Spleen (tissue), 11 donors: Measurements from ENCODE around the gene FAM72B. TPM values are rescaled to one million over a fixed set of nuclear protein-coding genes. Genes with fewer than 3 reads are reported as not detected.
A peak's percentile ranks its signal among the peaks of the same experiment; 100 is the strongest.
"Not testable (repeated sequence)": the region's sequence is repeated elsewhere in the genome, so short reads cannot be mapped to it uniquely, and the experiment has no call there.

Experiments used
- DNase-seq: peaks from one replicate; pipeline ENCODE4 v3.0.0-alpha.2; 2020
- H3K27ac ChIP-seq, 8 donors: fragments of 200-600 bp; sonication (generic) in 7 of 8; 1 replicate in 4 of 8; 2 replicates in 4 of 8; pipeline versions ENCODE4 v1.5.0 to v1.8.0; 2016 to 2021; ENCODE audit warnings: inconsistent platforms in 4 of 8, mild to moderate bottlenecking in 4 of 8, moderate library complexity in 1 of 8
- H3K27me3 ChIP-seq, 7 donors: fragments of 200-600 bp; sonication (generic) in 6 of 7; replicated peaks in 1 of 7; 1 replicate in 4 of 7; 2 replicates in 3 of 7; pipeline versions ENCODE4 v1.5.0 to v1.8.0; 2016 to 2021; ENCODE audit warnings: inconsistent platforms in 3 of 7, mild to moderate bottlenecking in 1 of 7
- H3K36me3 ChIP-seq, 6 donors: fragments of 200-600 bp; sonication (generic) in 5 of 6; 1 replicate in 4 of 6; 2 replicates in 2 of 6; pipeline versions ENCODE4 v1.5.0 to v1.8.0; 2016 to 2021; ENCODE audit warnings: inconsistent platforms in 2 of 6
- H3K4me1 ChIP-seq, 6 donors: fragments of 200-600 bp; sonication (generic) in 5 of 6; 1 replicate in 3 of 6; 2 replicates in 3 of 6; pipeline versions ENCODE4 v1.5.0 to v1.8.0; 2016 to 2021; ENCODE audit warnings: inconsistent platforms in 3 of 6
- H3K4me3 ChIP-seq, 8 donors: fragments of 200-600 bp; sonication (generic) in 7 of 8; 1 replicate in 4 of 8; 2 replicates in 4 of 8; pipeline versions ENCODE4 v1.5.0 to v1.8.0; 2016 to 2021; ENCODE audit warnings: inconsistent platforms in 4 of 8, mild to moderate bottlenecking in 4 of 8, moderate library complexity in 2 of 8
- H3K9me3 ChIP-seq, 8 donors: fragments of 200-600 bp; sonication (generic) in 7 of 8; 1 replicate in 4 of 8; 2 replicates in 4 of 8; pipeline versions ENCODE4 v1.5.0 to v1.8.0; 2016 to 2021; ENCODE audit warnings: inconsistent platforms in 4 of 8
- CTCF ChIP-seq, 11 experiments: fragments of 200-600 bp in 7 of 11; fragments of 450-650 bp in 4 of 11; sonication (generic) in 4 of 11; IDR thresholded peaks in 8 of 11; conservative IDR thresholded peaks in 3 of 11; 1 replicate in 7 of 11; 2 replicates in 4 of 11; pipeline versions ENCODE4 v1.4.0 to v1.8.0; 2016 to 2021; ENCODE audit warnings: antibody characterized with exemption in 11 of 11, inconsistent platforms in 4 of 11, mild to moderate bottlenecking in 1 of 11
- POLR2AphosphoS5 ChIP-seq, 3 donors: sonication (generic); formaldehyde crosslinking; IDR thresholded peaks; one replicate each; pipeline ENCODE4 v1.5.1; 2017; ENCODE audit warnings: antibody characterized with exemption in 3 of 3
- WGBS, 5 donors: extraction: QIAGEN DNeasy Blood & Tissue Kit in 3 of 5; methylation state at CpG; one replicate each; pipeline versions ENCODE4 v1.1.5 to v1.1.7; 2013 to 2018; 5-methylcytosine and 5-hydroxymethylcytosine counted together
- intact Hi-C: fragments of 100-400 bp; cut with DNase I; formaldehyde crosslinking; loops from one replicate; pipeline ENCODE4 v1.15.0; 2023; ENCODE audit warnings: low total_unique reads
- polyA plus RNA-seq, 3 donors: library from polyadenylated mRNA; stranded (reverse); fragments of 200-250 nt; gene quantifications; one replicate each; pipeline ENCODE4 v1.2.1, GENCODE V29; 2013
- total RNA-seq, 7 donors: library from RNA; depleted of rRNA in 3 of 7; stranded (reverse); fragments of >200 nt in 3 of 7; fragmentation: NEBNext Ultra II Directional in 4 of 7; extraction: Animal tissue kit (Norgen Biotek cat#: 25700) in 4 of 7; gene quantifications; one replicate each; pipeline versions ENCODE4 v1.1.0 to v1.2.1, GENCODE V29; 2016 to 2021
- donor health status: healthy with polysubstance abuse.
- donor health status: DM: no; HTN: no; CAD: no; lungs with moderate emphysema.
- donor health status: DM: no; HTN: no; CAD: no.
- donor health status: Bipolar disorder and iron deficiency.
- donor health status: healthy.
- donor health status: DM: no; HTN: no; CAD: no.
- donor health status: DM: yes; HTN: yes; CAD: no.

FAM72B gene
- total and polyA plus RNA-seq, 10 donors: 1.4 to 6.2 (median 2.6) TPM

- peak in 3 of 11 experiments; percentile 30 to 50 (median 42) for TF ChIP-seq CTCF (IDR thresholded peaks at IDR 0.05 in 8 of 11, conservative IDR thresholded peaks at IDR 0.05 in 3 of 11)
- H3K4me3 ChIP-seq, H3K36me3 ChIP-seq, H3K27me3 ChIP-seq, H3K4me1 ChIP-seq, H3K9me3 ChIP-seq, DNase-seq, intact Hi-C loops: not testable (repeated sequence)
- H3K27ac ChIP-seq: peak overlapping the region in 1 of 8 donors; percentile 30
- 0% methylated on average over 1 to 2 of the region's 9 CpGs for WGBS, 5 donors
Measured at GRCh38 chr1:121148489-121149190, 35.5 kb downstream of the FAM72B start.

GRCh38 chr1:121140393-121140792 lies 43.7 kb downstream of the FAM72B start:
- intact Hi-C loops, H3K27me3 ChIP-seq, H3K27ac ChIP-seq, H3K9me3 ChIP-seq, DNase-seq, H3K4me3 ChIP-seq, H3K4me1 ChIP-seq, H3K36me3 ChIP-seq: not testable (repeated sequence)
- no CpG with 5 or more reads among the region's 6 CpGs for WGBS, 5 donors

GRCh38 chr1:121131494-121131893 lies 52.6 kb downstream of the FAM72B start:
- H3K9me3 ChIP-seq, H3K4me1 ChIP-seq, H3K27ac ChIP-seq, H3K36me3 ChIP-seq, intact Hi-C loops, H3K27me3 ChIP-seq, H3K4me3 ChIP-seq, DNase-seq: not testable (repeated sequence)
- no CpG with 5 or more reads among the region's 1 CpG for WGBS, 5 donors

DNA sequence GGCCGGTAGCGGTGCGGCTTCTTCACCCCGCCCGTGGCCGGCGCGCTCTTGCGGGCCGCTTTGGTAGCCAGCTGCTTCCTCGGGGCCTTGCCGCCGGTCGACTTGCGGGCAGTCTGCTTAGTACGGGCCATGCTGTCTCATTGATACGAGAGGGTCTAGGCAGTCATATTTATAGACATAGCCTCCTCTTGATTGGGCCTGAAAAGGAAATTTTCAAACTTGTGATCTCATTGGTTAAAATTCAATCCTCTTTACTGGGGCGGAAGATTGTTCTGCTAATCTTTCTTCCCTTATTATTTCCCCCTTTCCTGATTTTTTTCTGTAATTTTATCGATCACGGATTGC lies 65.7 kb downstream of the FAM72B start:
- H3K27me3 ChIP-seq, DNase-seq, intact Hi-C loops, H3K4me1 ChIP-seq, H3K36me3 ChIP-seq, H3K9me3 ChIP-seq: not testable (repeated sequence)
- peak overlapping the region in 7 of 8 donors; percentile 58 to 78 (median 67) for H3K27ac ChIP-seq
- peak in 2 of 3 donors; percentile 33 to 66 for TF ChIP-seq POLR2AphosphoS5 (IDR thresholded peaks at IDR 0.05)
- 0 to 9% (median 3%) methylated on average over 4 to 17 of the region's 20 CpGs; no CpG with 5 or more reads in 2 of the 5 donors for WGBS, 5 donors
- peak overlapping the region in 6 of 8 donors; percentile 19 to 58 (median 32) for H3K4me3 ChIP-seq

Other genes starting within 250 kb of the FAM72B start
- 10 to 100 TPM; 29.5 to 78.6 (median 37.4) TPM for gene SRGAP2C, start 635 bp upstream of the FAM72B start, total RNA-seq
- gene SRGAP2C, start 635 bp upstream of the FAM72B start, polyA plus RNA-seq: 1 to 10 TPM; 2.6 to 7.4 (median 3.4) TPM